Mucosa of rectum (tissue), 2 donors: ENCODE data around the gene LIPC.

Source experiments
- H3K27ac ChIP-seq, 2 donors: one replicate each; pipeline ENCODE4 v1.7.0; 2013; ENCODE audit warnings: inconsistent platforms in 2 of 2, low read depth in 2 of 2, low read length in 2 of 2
- H3K27me3 ChIP-seq, 2 donors: one replicate each; pipeline ENCODE4 v1.7.0; 2013; ENCODE audit warnings: low read length in 2 of 2; ENCODE audit not compliant: control insufficient read depth in 2 of 2, insufficient read depth in 2 of 2
- H3K36me3 ChIP-seq, 2 donors: one replicate each; pipeline ENCODE4 v1.7.0; 2013; ENCODE audit warnings: low read length in 2 of 2; ENCODE audit not compliant: control insufficient read depth in 2 of 2, insufficient read depth in 2 of 2
- H3K4me1 ChIP-seq, 2 donors: one replicate each; pipeline ENCODE4 v1.7.0; 2013; ENCODE audit warnings: low read length in 2 of 2, mild to moderate bottlenecking in 1 of 2; ENCODE audit not compliant: control insufficient read depth in 2 of 2, insufficient read depth in 2 of 2
- H3K4me3 ChIP-seq, 2 donors: one replicate each; pipeline ENCODE4 v1.7.0; 2013; ENCODE audit warnings: low read length in 2 of 2
- H3K9ac ChIP-seq, 2 donors: one replicate each; pipeline ENCODE4 v1.7.0; 2013; ENCODE audit warnings: low read length in 2 of 2, low read depth in 1 of 2, mild to moderate bottlenecking in 1 of 2
- H3K9me3 ChIP-seq, 2 donors: one replicate each; pipeline ENCODE4 v1.7.0; 2013; ENCODE audit warnings: low read length in 2 of 2; ENCODE audit not compliant: control insufficient read depth in 2 of 2
- donor health status: healthy.
- donor health status: Normal muscosa, but diverticular disease.

The LIPC gene

GRCh38 chr15:58549013-58549784, 117.4 kb downstream of the LIPC start:
- no peak overlapping the region for H3K9ac ChIP-seq
- H3K27ac ChIP-seq: peak overlapping the region in 1 of 2 donors; percentile 33
- peaks cover 6 to 18% of the 10 kb centered on the region in 2 donors for H3K4me1 ChIP-seq

DNA sequence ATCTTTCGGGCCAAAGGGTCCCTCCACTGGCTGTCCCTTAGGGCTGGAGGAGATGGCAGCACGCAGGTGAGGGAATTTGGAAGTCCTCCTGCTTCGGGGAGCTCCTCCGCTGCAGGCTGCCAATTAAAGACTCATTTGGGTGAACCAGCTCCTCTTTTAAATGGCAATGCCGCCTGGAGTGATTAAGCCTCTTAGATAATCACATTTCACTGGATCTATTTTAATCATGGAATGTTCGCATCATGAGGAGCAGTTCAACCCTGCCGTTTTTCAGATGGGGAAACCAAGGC, 117.9 kb downstream of the LIPC start:
- Histone ChIP-seq H3K36me3 (no peaks in the 10 kb centered on the region), H3K9me3 (no peaks in the 10 kb centered on the region), H3K4me1 (peaks cover 6 to 18% of the 10 kb centered on the region in 2 donors), H3K27ac (peak overlapping the region in 1 of 2 donors; percentile 33), H3K27me3 (no peaks in the 10 kb centered on the region), H3K9ac (no peak overlapping the region), H3K4me3 (no peak overlapping the region)

More at GRCh38 chr15:58549013-58549784, 117.4 kb downstream of the LIPC start:
- Histone ChIP-seq H3K9me3 (no peaks in the 10 kb centered on the region), H3K4me3 (no peak overlapping the region), H3K36me3 (no peaks in the 10 kb centered on the region), H3K27me3 (no peaks in the 10 kb centered on the region)

GRCh38 chr15:58551084-58551763, 119.4 kb downstream of the LIPC start:
- Histone ChIP-seq H3K4me3 (no peak overlapping the region), H3K9me3 (no peaks in the 10 kb centered on the region), H3K27me3 (no peaks in the 10 kb centered on the region), H3K4me1 (peaks cover 11 to 25% of the 10 kb centered on the region in 2 donors), H3K9ac (peak overlapping the region in 1 of 2 donors; percentile 73), H3K36me3 (no peaks in the 10 kb centered on the region), H3K27ac (peak overlapping the region; percentile 77 to 82)

DNA sequence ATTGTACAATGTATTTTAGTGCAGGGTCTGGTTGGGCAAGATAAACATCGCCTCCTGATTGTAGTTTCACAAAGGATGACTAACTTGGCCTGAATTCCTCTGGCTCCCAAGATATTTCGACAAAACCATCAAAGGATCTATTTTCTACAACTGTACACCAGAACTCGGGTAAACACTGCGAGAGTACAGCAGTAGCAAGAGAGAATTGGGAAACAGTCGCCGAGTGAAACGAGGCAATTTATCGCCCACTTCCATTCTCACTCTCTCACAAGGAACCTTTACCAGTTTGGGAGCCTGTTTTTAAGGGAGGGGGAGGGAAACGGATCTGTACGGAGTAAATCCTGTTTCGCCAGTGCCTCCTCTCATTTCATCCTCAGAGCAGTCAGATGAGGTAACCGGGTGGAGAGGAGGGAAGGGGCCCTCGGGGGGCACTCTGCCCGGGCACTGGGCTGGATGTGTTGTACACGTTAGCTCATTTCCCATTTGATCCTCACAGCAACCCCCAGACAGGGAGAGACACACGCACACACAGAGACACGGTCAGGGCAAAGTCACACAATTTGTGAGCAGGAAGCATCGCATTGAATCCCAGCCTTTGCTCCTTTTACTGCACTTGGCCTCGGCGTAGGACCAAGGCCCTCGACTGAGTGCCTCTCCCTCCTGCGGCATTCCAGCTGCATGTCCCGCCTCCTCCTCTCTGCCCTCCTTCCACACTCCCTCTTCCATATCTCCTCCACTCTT, 120.1 kb downstream of the LIPC start:
- Histone ChIP-seq H3K27me3 (no peaks in the 10 kb centered on the region), H3K36me3 (no peaks in the 10 kb centered on the region), H3K27ac (peak overlapping the region; percentile 77 to 82), H3K4me1 (peaks cover 11 to 25% of the 10 kb centered on the region in 2 donors), H3K4me3 (peak overlapping the region; percentile 40 to 51), H3K9me3 (no peaks in the 10 kb centered on the region), H3K9ac (peak overlapping the region; percentile 35 to 73)

GRCh38 chr15:58552505-58553364, 120.9 kb downstream of the LIPC start:
- Histone ChIP-seq H3K27ac (peak overlapping the region; percentile 77 to 82), H3K9ac (no peak overlapping the region), H3K9me3 (no peaks in the 10 kb centered on the region), H3K27me3 (no peaks in the 10 kb centered on the region), H3K4me3 (no peak overlapping the region), H3K36me3 (no peaks in the 10 kb centered on the region), H3K4me1 (peaks cover 11 to 25% of the 10 kb centered on the region in 2 donors)

DNA sequence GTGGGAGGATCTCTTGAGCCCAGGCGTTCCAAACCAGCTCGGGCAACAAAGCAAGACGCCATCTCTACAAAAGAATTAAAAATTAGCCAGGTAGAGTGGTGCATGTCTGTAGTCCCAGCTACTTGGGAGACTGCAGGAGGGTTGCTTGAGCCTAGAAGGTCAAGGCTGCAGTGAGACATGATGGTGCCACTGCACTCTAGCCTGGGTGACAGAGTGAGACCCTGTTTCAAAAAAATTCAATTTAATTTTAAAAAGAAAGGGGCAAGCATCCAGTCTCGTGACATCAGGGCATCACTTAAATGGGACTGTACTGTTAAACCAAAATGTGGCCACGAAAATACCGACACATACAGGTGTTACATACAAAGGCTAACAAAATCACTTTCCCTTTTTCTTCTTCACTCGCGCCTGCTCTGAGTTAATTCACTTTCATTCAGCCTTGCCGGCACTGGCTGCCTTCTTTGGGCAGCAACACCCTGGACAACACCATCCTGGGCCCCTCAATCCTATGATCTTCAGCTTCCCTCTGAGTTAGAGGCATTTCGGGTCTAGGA, 121.7 kb downstream of the LIPC start:
- Histone ChIP-seq H3K9me3 (no peaks in the 10 kb centered on the region), H3K27me3 (no peaks in the 10 kb centered on the region), H3K4me1 (peaks cover 11 to 25% of the 10 kb centered on the region in 2 donors), H3K27ac (no peak overlapping the region), H3K36me3 (no peaks in the 10 kb centered on the region), H3K4me3 (no peak overlapping the region), H3K9ac (no peak overlapping the region)

DNA sequence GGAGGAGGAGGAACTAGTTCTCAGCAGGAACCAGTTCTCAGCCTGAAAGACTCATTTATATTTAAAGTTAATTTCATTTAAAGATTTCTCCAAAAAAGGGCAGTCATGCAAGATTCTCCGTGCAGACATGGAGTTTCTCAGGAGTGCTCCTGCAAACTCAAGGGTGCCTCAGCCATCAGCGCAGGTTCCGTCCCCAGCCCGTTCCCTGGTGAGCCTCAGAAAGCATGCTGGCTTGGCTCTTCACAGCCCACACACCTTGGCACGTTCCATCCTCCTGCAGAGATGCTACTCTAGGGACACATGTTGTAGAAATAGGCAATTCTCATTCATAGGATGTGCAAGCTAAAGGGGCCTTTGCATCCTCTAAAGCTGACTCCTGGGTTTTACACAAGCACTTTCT, 123.0 kb downstream of the LIPC start:
- Histone ChIP-seq H3K27ac (no peak overlapping the region), H3K9me3 (no peaks in the 10 kb centered on the region), H3K27me3 (no peaks in the 10 kb centered on the region), H3K4me1 (peaks cover 13 to 27% of the 10 kb centered on the region in 2 donors), H3K4me3 (no peak overlapping the region), H3K36me3 (no peaks in the 10 kb centered on the region), H3K9ac (no peak overlapping the region)

GRCh38 chr15:58555162-58556027, 123.6 kb downstream of the LIPC start:
- Histone ChIP-seq H3K9me3 (no peaks in the 10 kb centered on the region), H3K27me3 (no peaks in the 10 kb centered on the region), H3K36me3 (no peaks in the 10 kb centered on the region), H3K27ac (no peak overlapping the region), H3K4me1 (peaks cover 18 to 32% of the 10 kb centered on the region in 2 donors), H3K9ac (peak overlapping the region in 1 of 2 donors; percentile 42), H3K4me3 (no peak overlapping the region)

DNA sequence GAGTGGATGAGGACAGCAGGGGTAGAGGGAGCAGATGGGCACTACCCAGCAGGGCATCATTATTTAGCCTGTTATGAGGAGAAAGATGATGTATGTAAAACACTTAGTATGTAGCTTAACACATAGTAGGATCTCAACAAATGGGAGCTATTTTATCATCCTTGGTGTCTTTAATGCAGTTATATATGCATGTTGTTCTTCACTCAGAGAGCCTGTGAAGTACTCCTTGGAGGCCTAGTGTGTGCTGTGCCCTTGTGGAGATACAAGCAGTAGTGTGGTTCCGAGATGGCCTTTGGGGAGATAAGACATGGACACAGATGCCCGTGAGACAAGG, 124.2 kb downstream of the LIPC start:
- no peak overlapping the region for H3K27ac ChIP-seq
- no peaks in the 10 kb centered on the region for H3K27me3 ChIP-seq
- no peaks in the 10 kb centered on the region for H3K36me3 ChIP-seq
- H3K4me3 ChIP-seq: no peak overlapping the region
- no peak overlapping the region for H3K9ac ChIP-seq
- no peaks in the 10 kb centered on the region for H3K9me3 ChIP-seq
- H3K4me1 ChIP-seq: peaks cover 23 to 36% of the 10 kb centered on the region in 2 donors
